ENCODE results near the gene GNPTG. TPM values are rescaled to one million over a fixed set of nuclear protein-coding genes. Genes with fewer than 3 reads are reported as not detected.
A peak's percentile ranks its signal among the peaks of the same experiment; 100 is the strongest.

The GNPTG gene
- total and polyA plus RNA-seq, 2 of the 8 experiments (the other 6 are each of a cell fraction or from before 2014, with no cell fraction given): 26.2 to 51.2 TPM

- peak overlapping the region; percentile 25; the same call in 1 of the 2 replicates for H3K27ac ChIP-seq (ENCODE audit: low read depth, low read length)
- no peak overlapping the region for H2BK12ac ChIP-seq (ENCODE audit: low read depth, low read length)
- TF ChIP-seq POLR2A (IDR thresholded peaks at IDR 0.05; ENCODE audit: control extremely low read depth in 1 of 2, low read depth in 2 of 2, low read length in 2 of 2): 0 out of 3 replicates have a peak, but pooled peaks of 1 of the 2 experiments have one; percentile 7
- TF ChIP-seq TBP (IDR thresholded peaks at IDR 0.05; ENCODE audit: low read depth, low read length): no peak
- ChIA-PET POLR2A (ENCODE audit: partially characterized antibody) (interaction anchor here (1.7 to 11.4 kb wide), 4 partner anchors 9 to 18 kb away, joined by 4 to 106 read pairs (median 8); no protein-coding TSS in a partner anchor), CTCF (ENCODE audit: partially characterized antibody) (interaction anchor here (1.4 to 1.9 kb wide), 2 partner anchors 11 to 25 kb away, joined by 3 to 4 read pairs; no protein-coding TSS in a partner anchor)
- H2BK15ac ChIP-seq (ENCODE audit: low read length): no peak overlapping the region
- no peak overlapping the region for H3K18ac ChIP-seq (ENCODE audit: extremely low read depth, low read length)
- H3K4me2 ChIP-seq (ENCODE audit: insufficient read depth in 1 of 2, low read depth in 2 of 2, low read length in 2 of 2): peak overlapping the region; percentile 96 to 99
- H2AK5ac ChIP-seq (ENCODE audit: low read depth, low read length): no peak overlapping the region
- H2AFZ ChIP-seq (ENCODE audit: low read length): no peak overlapping the region
- no peak overlapping the region for H2BK120ac ChIP-seq (replicated peaks; ENCODE audit: low read depth, low read length)
- no peak overlapping the region for H2BK5ac ChIP-seq (ENCODE audit: low read depth, low read length)
- H4K8ac ChIP-seq (ENCODE audit: extremely low read depth, insufficient read depth, low read length): no peak overlapping the region
- no peaks in the 10 kb centered on the region for H3K9me3 ChIP-seq (ENCODE audit: insufficient read depth in 2 of 2, low read depth in 1 of 2, low read length in 1 of 2)
- H3K36me3 ChIP-seq (ENCODE audit: control insufficient read depth in 2 of 4, insufficient read depth in 4 of 4, low read length in 3 of 4): peaks cover 13 to 34% (median 22%) of the 10 kb centered on the region in 4 experiments; a peak in 7 of 8 replicates
- peaks cover 0 to 12% (median 5%) of the 10 kb centered on the region in 4 experiments; a peak in 5 of 7 replicates for H3K4me1 ChIP-seq (replicated peaks in 1 of 4; ENCODE audit: control insufficient read depth in 3 of 4, insufficient read depth in 4 of 4, low read length in 3 of 4)
- peaks cover 36 to 65% of the 10 kb centered on the region in 2 experiments for H3K79me2 ChIP-seq (ENCODE audit: control insufficient read depth in 1 of 2, insufficient read depth in 2 of 2, low read length in 2 of 2)
- H3K14ac ChIP-seq (ENCODE audit: insufficient read length): no peak overlapping the region
- peak overlapping the region; percentile 89 to 98 (median 96); a peak in 7 of 8 replicates for H3K4me3 ChIP-seq (ENCODE audit: extremely low read depth in 1 of 4, insufficient read depth in 2 of 4, low read depth in 3 of 4, low read length in 4 of 4)
- no peak overlapping the region for H3K23ac ChIP-seq (ENCODE audit: insufficient read length)
- peaks cover 50 to 51% of the 10 kb centered on the region in 2 experiments for H4K20me1 ChIP-seq (replicated peaks in 1 of 2; ENCODE audit: control insufficient read depth in 1 of 2, insufficient read depth in 2 of 2, low read length in 2 of 2)
- peaks cover 6% of the 10 kb centered on the region; the same call in 1 of the 2 replicates for H3K79me1 ChIP-seq (ENCODE audit: low read depth, low read length)
- no peak for FAIRE-seq
- peak overlapping the region in 3 of 4 experiments; percentile 20 to 100 (median 95); a peak in 5 of 7 replicates for H3K9ac ChIP-seq (replicated peaks in 1 of 4; ENCODE audit: extremely low read depth in 1 of 4, low read depth in 3 of 4, low read length in 3 of 4)
- no peak overlapping the region for H2BK20ac ChIP-seq (ENCODE audit: low read length)
- H3K23me2 ChIP-seq (ENCODE audit: low read depth, low read length): peaks cover 22% of the 10 kb centered on the region
- no peak overlapping the region for H4K91ac ChIP-seq (replicated peaks; ENCODE audit: insufficient read length, low read length)
- WGBS, 2 experiments (ENCODE audit: extremely low coverage in 1 of 2, insufficient coverage in 1 of 2, insufficient read length in 1 of 2, insufficient replicate concordance in 2 of 2, low coverage in 1 of 2, low lambda C conversion rate in 2 of 2, missing lambda C conversion rate in 1 of 2): 60% methylated on average over 12 of the region's 13 CpGs; no CpG with 5 or more reads in 1 of the 2 experiments
- H4K5ac ChIP-seq (ENCODE audit: insufficient read length, low read depth, low read length): no peak overlapping the region
- no peaks in the 10 kb centered on the region for H3K27me3 ChIP-seq (replicated peaks in 1 of 4; ENCODE audit: control insufficient read depth in 3 of 4, extremely low read depth in 1 of 4, insufficient read depth in 3 of 4, low read length in 3 of 4)
- no peak for DNase-seq (ENCODE audit: low read depth in 1 of 2, low spot score in 2 of 2)
- no peak overlapping the region for H3K56ac ChIP-seq (replicated peaks; ENCODE audit: insufficient read length, low read depth, low read length)
- H3K4ac ChIP-seq (replicated peaks; ENCODE audit: insufficient read length, low read depth, low read length): no peak overlapping the region
Measured at GRCh38 chr16:1311212-1311737, 40.5 kb upstream of the GNPTG start.
